ENCODE results near the gene MRPS18A.

DNA sequence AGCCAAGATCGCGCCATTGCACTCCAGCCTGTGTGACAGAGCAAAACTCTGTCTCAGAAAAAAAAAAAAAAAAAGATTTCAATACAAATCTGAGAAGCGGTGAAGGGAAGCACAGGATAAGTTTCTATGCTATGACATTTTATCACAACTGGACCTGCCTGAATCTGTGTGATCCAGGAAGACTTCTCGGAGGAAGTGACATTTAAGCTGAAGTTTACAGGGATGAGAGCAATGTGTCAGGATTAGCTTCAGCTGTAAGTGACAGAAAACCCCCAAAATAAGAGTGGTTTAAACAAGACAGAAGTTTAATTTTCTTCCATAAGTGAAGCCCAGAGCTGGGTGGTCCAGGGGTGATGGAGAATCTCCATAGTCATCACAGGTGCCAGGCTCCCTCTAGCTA, 33.4 kb upstream of the MRPS18A start:
- TF ChIP-seq POLR2A (IDR thresholded peaks at IDR 0.05), result no peak
- no peak for TF ChIP-seq CTCF (IDR thresholded peaks at IDR 0.05)

Data from lower leg skin (tissue), 3 donors.